Spinal cord (tissue), 10 donors: ENCODE measurements around the gene PCDHA12. TPM values are rescaled to one million over a fixed set of nuclear protein-coding genes. Genes with fewer than 3 reads are reported as not detected.

Experiments used
- DNase-seq, 6 donors: peaks; one replicate each; pipeline versions ENCODE4 v3.0.0 to v3.0.0-alpha.2; 2013 to 2015; ENCODE audit warnings: low spot score in 6 of 6, low read depth in 4 of 6
- H3K27ac ChIP-seq: one replicate; pipeline ENCODE4 v1.5.1; 2013; ENCODE audit warnings: low read depth, low read length, control low read depth
- H3K27me3 ChIP-seq: one replicate; pipeline ENCODE4 v1.6.1; 2013; ENCODE audit warnings: low read length; ENCODE audit not compliant: control insufficient read depth, insufficient read depth
- H3K36me3 ChIP-seq: one replicate; pipeline ENCODE4 v1.6.1; 2013; ENCODE audit warnings: low read length; ENCODE audit not compliant: control insufficient read depth, insufficient read depth
- H3K4me1 ChIP-seq: one replicate; pipeline ENCODE4 v1.6.1; 2013; ENCODE audit warnings: low read length; ENCODE audit not compliant: control insufficient read depth, insufficient read depth
- H3K4me3 ChIP-seq: one replicate; pipeline ENCODE4 v1.5.1; 2013; ENCODE audit warnings: low read depth, low read length, control low read depth
- H3K9me3 ChIP-seq: one replicate; pipeline ENCODE4 v1.6.1; 2013; ENCODE audit warnings: low read length; ENCODE audit not compliant: control insufficient read depth, insufficient read depth
- WGBS: methylation state at CpG from one replicate; pipeline ENCODE4 v1.1.5; 2013; ENCODE audit warnings: missing lambda C conversion rate; ENCODE audit not compliant: insufficient coverage; 5-methylcytosine and 5-hydroxymethylcytosine counted together
- polyA plus RNA-seq, 2 donors: library from polyadenylated mRNA; unstranded; fragments of 120-200 nt; gene quantifications; one replicate each; pipeline ENCODE4 v1.2.1, GENCODE V29; 2013; ENCODE audit not compliant: insufficient read length in 2 of 2
- total RNA-seq, 2 donors: library from RNA; depleted of rRNA in 1 of 2; stranded (reverse); fragments of 120-200 nt in 1 of 2; fragments of >200 nt in 1 of 2; gene quantifications; one replicate each; pipeline versions ENCODE4 v1.2.3 to v1.2.4, GENCODE V29; 2013 to 2014
- donor health status: healthy.

PCDHA12 gene
- total and polyA plus RNA-seq, 4 donors, result 2.5 to 4.8 (median 3.6) TPM

- 34% methylated on average over 41 of the region's 41 CpGs for WGBS
- H3K36me3 ChIP-seq, result peaks cover 11% of the 10 kb centered on the region
- no peaks in the 10 kb centered on the region for H3K27me3 ChIP-seq
- peaks cover 22% of the 10 kb centered on the region for H3K9me3 ChIP-seq
- no peak for DNase-seq
- no peak overlapping the region for H3K4me3 ChIP-seq
- H3K4me1 ChIP-seq, result peaks cover 7% of the 10 kb centered on the region
- H3K27ac ChIP-seq, result no peak overlapping the region
These were observed 8.3 kb downstream of the PCDHA12 start for GRCh38 chr5:140883373-140883772.

DNA sequence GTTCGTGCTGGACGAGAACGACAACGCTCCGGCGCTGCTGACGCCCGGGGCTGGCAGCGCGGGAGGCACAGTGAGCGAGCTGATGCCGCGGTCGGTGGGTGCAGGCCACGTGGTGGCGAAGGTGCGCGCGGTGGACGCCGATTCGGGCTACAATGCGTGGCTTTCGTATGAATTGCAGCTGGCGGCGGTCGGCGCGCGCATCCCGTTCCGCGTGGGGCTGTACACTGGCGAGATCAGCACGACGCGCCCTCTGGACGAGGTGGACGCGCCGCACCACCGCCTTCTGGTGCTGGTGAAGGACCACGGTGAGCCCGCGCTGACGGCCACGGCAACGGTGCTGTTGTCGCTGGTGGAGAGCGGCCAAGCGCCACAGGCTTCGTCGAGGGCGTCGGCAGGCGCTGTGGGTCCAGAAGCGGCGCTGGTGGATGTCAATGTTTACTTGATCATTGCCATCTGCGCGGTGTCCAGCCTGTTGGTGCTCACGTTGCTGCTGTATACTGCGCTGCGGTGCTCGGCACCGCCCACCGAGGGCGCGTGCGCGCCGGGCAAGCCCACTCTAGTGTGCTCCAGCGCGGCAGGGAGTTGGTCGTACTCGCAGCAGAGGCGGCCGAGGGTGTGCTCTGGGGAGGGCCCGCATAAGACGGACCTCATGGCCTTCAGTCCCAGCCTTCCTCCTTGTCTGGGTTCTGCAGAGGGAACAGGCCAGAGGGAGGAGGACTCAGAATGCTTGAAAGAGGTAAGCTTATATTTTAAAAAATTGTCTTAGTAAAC is 9.0 kb downstream of the PCDHA12 start:
- peaks cover 7% of the 10 kb centered on the region for H3K4me1 ChIP-seq

GRCh38 chr5:140916325-140916724 is 41.2 kb downstream of the PCDHA12 start:
- H3K36me3 ChIP-seq, result no peaks in the 10 kb centered on the region
- H3K27me3 ChIP-seq, result no peaks in the 10 kb centered on the region
- DNase-seq, result no peak
- WGBS, result no CpG with 5 or more reads among the region's 1 CpG
- peaks cover 1% of the 10 kb centered on the region for H3K9me3 ChIP-seq
- no peak overlapping the region for H3K27ac ChIP-seq
- no peaks in the 10 kb centered on the region for H3K4me1 ChIP-seq
- no peak overlapping the region for H3K4me3 ChIP-seq

More for the DNA sequence above, 9.0 kb downstream of the PCDHA12 start:
- 33% methylated on average over 79 of the region's 79 CpGs for WGBS
- DNase-seq, result no peak
- peaks cover 11% of the 10 kb centered on the region for H3K36me3 ChIP-seq
- peaks cover 20% of the 10 kb centered on the region for H3K9me3 ChIP-seq
- no peak overlapping the region for H3K27ac ChIP-seq
- H3K4me3 ChIP-seq, result no peak overlapping the region
- H3K27me3 ChIP-seq, result no peaks in the 10 kb centered on the region

DNA sequence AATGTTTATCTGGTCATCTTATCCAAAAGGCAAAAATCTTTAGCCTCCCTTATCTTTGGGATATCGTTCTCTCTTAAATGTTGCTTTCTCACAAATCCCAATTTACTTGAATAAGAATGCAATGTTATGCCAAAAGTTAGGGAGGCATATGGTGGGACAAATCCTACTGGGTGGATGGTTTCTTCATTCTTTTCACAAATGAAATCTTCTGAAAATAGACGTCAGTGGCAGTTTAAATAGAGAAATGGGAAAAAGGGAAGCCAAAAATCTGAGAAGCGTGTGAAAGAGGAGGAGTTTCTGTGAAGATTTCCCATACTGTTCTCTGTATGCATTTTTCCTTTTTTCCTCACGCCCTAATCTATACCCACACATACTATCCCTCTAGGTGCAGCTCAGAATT is 48.5 kb downstream of the PCDHA12 start:
- peak in 1 of 6 donors; percentile 62 for DNase-seq
- Histone ChIP-seq H3K4me1 (peaks cover 19% of the 10 kb centered on the region), H3K36me3 (no peaks in the 10 kb centered on the region), H3K27me3 (peaks cover 18% of the 10 kb centered on the region), H3K4me3 (no peak overlapping the region), H3K27ac (no peak overlapping the region), H3K9me3 (no peaks in the 10 kb centered on the region)
- no CpG with 5 or more reads among the region's 4 CpGs for WGBS

- H3K27ac ChIP-seq, result no peak within 1 kb of the TSS
These were observed 50.8 kb downstream of the PCDHA12 start, which contains the start of gene PCDHAC1 for GRCh38 chr5:140925806-140926442. TSS of gene PCDHAC1 (plus strand) at chr5:140926299. CDS start at chr5:140926893, 594 bp downstream.

GRCh38 chr5:140926443-140927227 is 51.5 kb downstream of the PCDHA12 start:
- H3K9me3 ChIP-seq, result no peaks in the 10 kb centered on the region
- H3K4me3 ChIP-seq, result peak overlapping the region; percentile 47
- peak; percentile 50 to 94 (median 71) for DNase-seq
- peaks cover 19% of the 10 kb centered on the region for H3K4me1 ChIP-seq
- H3K36me3 ChIP-seq, result no peaks in the 10 kb centered on the region
- WGBS, result under 1% methylated on average over 74 of the region's 74 CpGs
- peaks cover 18% of the 10 kb centered on the region for H3K27me3 ChIP-seq
- no peak overlapping the region for H3K27ac ChIP-seq

More at GRCh38 chr5:140925806-140926442, 50.8 kb downstream of the PCDHA12 start, which contains the start of gene PCDHAC1:
- peaks cover 19% of the 10 kb centered on the region for H3K4me1 ChIP-seq
- under 1% methylated on average over 38 of the region's 41 CpGs for WGBS
- no peaks in the 10 kb centered on the region for H3K9me3 ChIP-seq
- DNase-seq, result peak in 3 of 6 donors; percentile 2 to 32 (median 23)
- H3K27me3 ChIP-seq, result peaks cover 18% of the 10 kb centered on the region
- no peaks in the 10 kb centered on the region for H3K36me3 ChIP-seq
- H3K4me3 ChIP-seq, result peak within 1 kb of the TSS; percentile 47

DNA sequence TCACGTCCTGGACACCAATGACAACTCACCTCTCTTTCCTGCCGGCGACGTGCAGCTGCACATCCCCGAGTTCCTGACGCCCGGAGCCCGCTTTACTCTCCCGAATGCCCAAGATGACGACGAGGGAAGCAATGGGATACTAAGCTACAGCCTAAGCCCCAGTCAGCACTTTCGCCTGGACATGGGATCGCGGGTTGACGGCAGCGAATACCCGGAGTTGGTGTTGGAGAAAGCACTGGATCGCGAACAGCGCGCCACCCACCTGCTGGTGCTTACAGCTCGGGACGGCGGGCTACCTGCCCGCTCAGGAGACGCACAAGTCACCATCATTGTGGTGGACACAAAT is 52.1 kb downstream of the PCDHA12 start:
- peak overlapping the region; percentile 47 for H3K4me3 ChIP-seq
- peaks cover 18% of the 10 kb centered on the region for H3K27me3 ChIP-seq
- WGBS, result 8% methylated on average over 26 of the region's 26 CpGs
- peak in 2 of 6 donors; percentile 0 to 23 for DNase-seq
- no peaks in the 10 kb centered on the region for H3K9me3 ChIP-seq
- no peak overlapping the region for H3K27ac ChIP-seq
- H3K4me1 ChIP-seq, result peaks cover 19% of the 10 kb centered on the region
- H3K36me3 ChIP-seq, result no peaks in the 10 kb centered on the region

Other genes starting within 250 kb of the PCDHA12 start
- gene CD14, start 242.1 kb upstream of the PCDHA12 start, total RNA-seq, result 10 to 100 TPM; 38.3 to 42.4 TPM
- 10 to 100 TPM in 1 of 2 donors, 1 to 10 TPM in 1; 7.9 to 11.3 TPM for gene CD14, start 242.1 kb upstream of the PCDHA12 start, polyA plus RNA-seq
- 1 to 10 TPM; 6.7 to 9.3 TPM for gene TMCO6, start 235.9 kb upstream of the PCDHA12 start, total RNA-seq
- gene TMCO6, start 235.9 kb upstream of the PCDHA12 start, polyA plus RNA-seq, result 10 to 100 TPM; 11.6 to 16.2 TPM
- 10 to 100 TPM; 43.1 to 86.1 TPM for gene NDUFA2, start 227.7 kb upstream of the PCDHA12 start, total RNA-seq
- gene NDUFA2, start 227.7 kb upstream of the PCDHA12 start, polyA plus RNA-seq, result 10 to 100 TPM; 95.1 to 96.2 TPM
- gene IK, start 227.5 kb upstream of the PCDHA12 start, total RNA-seq, result 100 to 1,000 TPM in 1 of 2 donors, 10 to 100 TPM in 1; 62.7 to 119 TPM
- 100 to 1,000 TPM; 141 to 149 TPM for gene IK, start 227.5 kb upstream of the PCDHA12 start, polyA plus RNA-seq
- 10 to 100 TPM in 1 of 2 donors, 1 to 10 TPM in 1; 9.4 to 11.7 TPM for gene WDR55, start 210.4 kb upstream of the PCDHA12 start, total RNA-seq
- 10 to 100 TPM; 15.9 to 22.1 TPM for gene WDR55, start 210.4 kb upstream of the PCDHA12 start, polyA plus RNA-seq
- under 1 TPM; 0.40 to 0.72 TPM for gene DND1, start 201.7 kb upstream of the PCDHA12 start, total RNA-seq
- 1 to 10 TPM in 1 of 2 donors, not detected in 1; 2.4 TPM for gene DND1, start 201.7 kb upstream of the PCDHA12 start, polyA plus RNA-seq
- 10 to 100 TPM; 51.4 to 65.1 TPM for gene HARS1, start 183.9 kb upstream of the PCDHA12 start, total RNA-seq
- 100 to 1,000 TPM in 1 of 2 donors, 10 to 100 TPM in 1; 86.3 to 100 TPM for gene HARS1, start 183.9 kb upstream of the PCDHA12 start, polyA plus RNA-seq
- gene HARS2, start 183.9 kb upstream of the PCDHA12 start, total RNA-seq, result 10 to 100 TPM; 24.7 to 36.6 TPM
- gene HARS2, start 183.9 kb upstream of the PCDHA12 start, polyA plus RNA-seq, result 10 to 100 TPM; 36.9 to 45.9 TPM
- gene ZMAT2, start 174.9 kb upstream of the PCDHA12 start, total RNA-seq, result 100 to 1,000 TPM in 1 of 2 donors, 10 to 100 TPM in 1; 36.5 to 102 TPM
- 100 to 1,000 TPM; 103 to 109 TPM for gene ZMAT2, start 174.9 kb upstream of the PCDHA12 start, polyA plus RNA-seq
- 1 to 10 TPM; 1.0 to 4.5 TPM for gene PCDHA1, start 89.2 kb upstream of the PCDHA12 start, total RNA-seq
- 1 to 10 TPM; 6.5 to 9.7 TPM for gene PCDHA1, start 89.2 kb upstream of the PCDHA12 start, polyA plus RNA-seq
- gene PCDHA2, start 80.5 kb upstream of the PCDHA12 start, total RNA-seq, result 1 to 10 TPM in 1 of 2 donors, under 1 TPM in 1; 0.99 to 3.3 TPM
- 1 to 10 TPM; 4.6 to 5.7 TPM for gene PCDHA2, start 80.5 kb upstream of the PCDHA12 start, polyA plus RNA-seq
- 1 to 10 TPM; 2.1 to 8.3 TPM for gene PCDHA3, start 74.3 kb upstream of the PCDHA12 start, total RNA-seq
- gene PCDHA3, start 74.3 kb upstream of the PCDHA12 start, polyA plus RNA-seq, result 10 to 100 TPM in 1 of 2 donors, 1 to 10 TPM in 1; 9.5 to 13.2 TPM
- 1 to 10 TPM; 3.2 to 8.6 TPM for gene PCDHA4, start 68.2 kb upstream of the PCDHA12 start, total RNA-seq
- gene PCDHA4, start 68.2 kb upstream of the PCDHA12 start, polyA plus RNA-seq, result 1 to 10 TPM; 5.9 to 8.7 TPM
- 1 to 10 TPM; 1.4 to 3.0 TPM for gene PCDHA5, start 53.7 kb upstream of the PCDHA12 start, total RNA-seq
- gene PCDHA5, start 53.7 kb upstream of the PCDHA12 start, polyA plus RNA-seq, result 1 to 10 TPM; 3.7 to 4.4 TPM
- gene PCDHA6, start 47.3 kb upstream of the PCDHA12 start, total RNA-seq, result 1 to 10 TPM; 3.0 to 6.9 TPM
- gene PCDHA6, start 47.3 kb upstream of the PCDHA12 start, polyA plus RNA-seq, result 10 to 100 TPM; 12.8 to 12.9 TPM
- gene PCDHA7, start 41.0 kb upstream of the PCDHA12 start, total RNA-seq, result 1 to 10 TPM; 1.8 to 4.8 TPM
- gene PCDHA7, start 41.0 kb upstream of the PCDHA12 start, polyA plus RNA-seq, result 1 to 10 TPM; 6.2 to 6.4 TPM
- gene PCDHA8, start 34.1 kb upstream of the PCDHA12 start, total RNA-seq, result 1 to 10 TPM in 1 of 2 donors, under 1 TPM in 1; 0.99 to 2.2 TPM
- 1 to 10 TPM in 1 of 2 donors, under 1 TPM in 1; 0.63 to 4.3 TPM for gene PCDHA8, start 34.1 kb upstream of the PCDHA12 start, polyA plus RNA-seq
- gene PCDHA9, start 26.9 kb upstream of the PCDHA12 start, total RNA-seq, result 1 to 10 TPM; 1.2 to 4.1 TPM
- gene PCDHA9, start 26.9 kb upstream of the PCDHA12 start, polyA plus RNA-seq, result 1 to 10 TPM in 1 of 2 donors, under 1 TPM in 1; 0.11 to 3.5 TPM
- 1 to 10 TPM; 2.6 to 4.6 TPM for gene PCDHA10, start 19.4 kb upstream of the PCDHA12 start, total RNA-seq
- 10 to 100 TPM in 1 of 2 donors, 1 to 10 TPM in 1; 1.1 to 10.8 TPM for gene PCDHA10, start 19.4 kb upstream of the PCDHA12 start, polyA plus RNA-seq
- 10 to 100 TPM in 1 of 2 donors, 1 to 10 TPM in 1; 3.0 to 10.8 TPM for gene PCDHA11, start 6.4 kb upstream of the PCDHA12 start, total RNA-seq
- gene PCDHA11, start 6.4 kb upstream of the PCDHA12 start, polyA plus RNA-seq, result 10 to 100 TPM; 10.6 to 13.0 TPM
- 10 to 100 TPM in 1 of 2 donors, 1 to 10 TPM in 1; 1.9 to 12.4 TPM for gene PCDHA13, start 6.8 kb downstream of the PCDHA12 start, total RNA-seq
- gene PCDHA13, start 6.8 kb downstream of the PCDHA12 start, polyA plus RNA-seq, result 1 to 10 TPM; 3.6 to 5.7 TPM
- 10 to 100 TPM in 1 of 2 donors, 1 to 10 TPM in 1; 3.3 to 14.2 TPM for gene PCDHAC1, start 51.0 kb downstream of the PCDHA12 start, total RNA-seq
- gene PCDHAC1, start 51.0 kb downstream of the PCDHA12 start, polyA plus RNA-seq, result 1 to 10 TPM; 3.6 to 3.8 TPM
- gene PCDHAC2, start 91.2 kb downstream of the PCDHA12 start, total RNA-seq, result 10 to 100 TPM in 1 of 2 donors, 1 to 10 TPM in 1; 6.3 to 27.1 TPM
- 10 to 100 TPM; 13.5 to 14.1 TPM for gene PCDHAC2, start 91.2 kb downstream of the PCDHA12 start, polyA plus RNA-seq
- gene PCDHB1, start 176.1 kb downstream of the PCDHA12 start, total RNA-seq, result under 1 TPM; 0.06 to 0.20 TPM
- gene PCDHB1, start 176.1 kb downstream of the PCDHA12 start, polyA plus RNA-seq, result under 1 TPM; 0.05 to 0.11 TPM
- gene PCDHB2, start 219.3 kb downstream of the PCDHA12 start, total RNA-seq, result 1 to 10 TPM; 5.2 to 5.8 TPM
- 10 to 100 TPM; 10.3 to 10.8 TPM for gene PCDHB2, start 219.3 kb downstream of the PCDHA12 start, polyA plus RNA-seq
- gene PCDHB3, start 225.2 kb downstream of the PCDHA12 start, total RNA-seq, result 1 to 10 TPM; 2.7 to 5.5 TPM
- gene PCDHB3, start 225.2 kb downstream of the PCDHA12 start, polyA plus RNA-seq, result 1 to 10 TPM; 2.8 to 4.5 TPM
- gene PCDHB4, start 246.5 kb downstream of the PCDHA12 start, total RNA-seq, result 1 to 10 TPM; 3.2 to 4.1 TPM
- 1 to 10 TPM; 5.4 to 6.3 TPM for gene PCDHB4, start 246.5 kb downstream of the PCDHA12 start, polyA plus RNA-seq